H4 (cell line): ENCODE measurements around the gene ZNF366. TPM values are rescaled to one million over a fixed set of nuclear protein-coding genes. Genes with fewer than 3 reads are reported as not detected.

ENCODE experiments used
- DNase-seq: peaks from one replicate; pipeline ENCODE4 v3.0.0-alpha.2; 2015; ENCODE audit warnings: low spot score
- total RNA-seq: library from RNA; depleted of rRNA; stranded (reverse); fragments of >200 nt; shearing (Covaris generic); gene quantifications from 2 replicates; pipeline ENCODE4 v1.2.3, GENCODE V29; 2014; rRNA removed

The ZNF366 gene, protein sequence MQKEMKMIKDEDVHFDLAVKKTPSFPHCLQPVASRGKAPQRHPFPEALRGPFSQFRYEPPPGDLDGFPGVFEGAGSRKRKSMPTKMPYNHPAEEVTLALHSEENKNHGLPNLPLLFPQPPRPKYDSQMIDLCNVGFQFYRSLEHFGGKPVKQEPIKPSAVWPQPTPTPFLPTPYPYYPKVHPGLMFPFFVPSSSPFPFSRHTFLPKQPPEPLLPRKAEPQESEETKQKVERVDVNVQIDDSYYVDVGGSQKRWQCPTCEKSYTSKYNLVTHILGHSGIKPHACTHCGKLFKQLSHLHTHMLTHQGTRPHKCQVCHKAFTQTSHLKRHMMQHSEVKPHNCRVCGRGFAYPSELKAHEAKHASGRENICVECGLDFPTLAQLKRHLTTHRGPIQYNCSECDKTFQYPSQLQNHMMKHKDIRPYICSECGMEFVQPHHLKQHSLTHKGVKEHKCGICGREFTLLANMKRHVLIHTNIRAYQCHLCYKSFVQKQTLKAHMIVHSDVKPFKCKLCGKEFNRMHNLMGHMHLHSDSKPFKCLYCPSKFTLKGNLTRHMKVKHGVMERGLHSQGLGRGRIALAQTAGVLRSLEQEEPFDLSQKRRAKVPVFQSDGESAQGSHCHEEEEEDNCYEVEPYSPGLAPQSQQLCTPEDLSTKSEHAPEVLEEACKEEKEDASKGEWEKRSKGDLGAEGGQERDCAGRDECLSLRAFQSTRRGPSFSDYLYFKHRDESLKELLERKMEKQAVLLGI
- total RNA-seq: 0.35 TPM in 1 of 2 replicates, not detected in the other

DNA sequence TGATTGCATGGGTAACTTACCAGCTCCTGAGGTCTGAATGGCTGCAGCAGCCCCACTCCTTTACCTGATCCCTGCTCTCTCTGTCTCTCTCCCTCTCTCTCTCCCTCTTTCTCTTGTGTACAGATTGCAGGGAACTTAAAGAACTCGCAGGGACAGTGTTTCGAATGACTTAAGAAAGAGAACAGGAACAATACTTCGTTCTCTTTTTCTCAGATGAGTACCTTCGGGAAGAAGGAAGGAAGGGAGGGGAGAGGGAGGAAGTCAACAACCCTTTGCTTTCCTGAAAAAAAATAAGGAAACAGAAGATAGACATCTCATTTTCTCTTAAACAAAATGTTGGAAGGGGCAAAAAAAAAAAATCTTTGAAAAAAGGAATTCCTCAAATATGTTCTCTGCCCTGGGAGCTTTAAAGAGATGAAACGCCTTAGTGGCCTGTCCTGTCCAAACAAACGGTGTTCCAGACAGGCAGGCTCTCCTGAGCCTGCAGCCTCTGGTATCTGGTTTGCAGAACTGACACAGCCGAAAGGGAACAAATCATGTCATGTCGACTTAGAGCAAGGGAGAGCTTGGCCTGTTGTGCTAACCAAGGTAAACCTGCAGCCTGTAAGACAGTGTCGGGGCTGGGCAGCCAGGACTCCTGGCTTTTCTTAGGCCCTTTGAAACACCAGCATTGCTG, at the start of gene ZNF366:
TSS of gene ZNF366 (minus strand) at position 180 of the 676 bp plus-strand sequence. CDS start 45,914 bp downstream, outside the sequence.
- DNase-seq: no peak

DNA sequence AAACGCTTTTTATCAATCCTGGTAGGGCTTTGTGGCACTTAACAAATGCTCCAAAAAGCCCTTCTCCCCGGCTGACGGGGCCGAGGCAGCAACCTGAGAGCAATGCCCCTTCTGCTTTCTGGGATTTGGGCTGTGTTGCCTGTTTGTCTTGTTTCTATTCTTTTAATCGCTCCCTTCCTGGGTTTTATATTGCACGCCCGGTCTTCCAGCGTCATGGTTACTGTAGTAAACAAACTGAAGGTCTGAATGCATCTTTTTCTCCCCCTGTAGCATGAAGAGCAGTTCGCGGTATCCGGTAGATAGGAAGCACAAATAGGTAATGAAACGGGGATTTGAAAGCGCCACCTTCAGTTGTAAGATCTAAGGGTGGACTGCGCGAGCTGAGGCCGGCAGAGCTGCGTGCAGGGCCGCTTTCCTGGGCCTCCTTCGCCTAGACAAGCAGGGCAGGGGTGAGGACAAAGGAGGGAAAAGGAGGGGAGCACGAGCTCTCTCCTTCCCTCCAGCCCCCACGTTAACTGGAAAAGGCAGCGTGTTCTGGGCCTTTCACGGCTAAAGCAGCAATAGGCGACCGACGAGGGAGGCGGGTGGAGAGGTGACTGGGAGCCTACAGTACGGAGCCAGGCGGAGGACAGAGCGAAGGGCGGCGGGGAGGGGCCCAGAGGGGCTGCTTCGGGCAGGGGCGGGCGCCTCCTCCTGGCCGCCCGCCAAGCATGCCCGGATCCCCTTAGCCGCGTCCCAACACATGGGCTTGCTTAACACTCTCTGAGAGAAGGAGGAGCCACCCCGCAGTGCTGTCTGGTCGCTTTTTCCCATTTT, 49.3 kb upstream of the ZNF366 start:
- DNase-seq: peak; percentile 18

DNA sequence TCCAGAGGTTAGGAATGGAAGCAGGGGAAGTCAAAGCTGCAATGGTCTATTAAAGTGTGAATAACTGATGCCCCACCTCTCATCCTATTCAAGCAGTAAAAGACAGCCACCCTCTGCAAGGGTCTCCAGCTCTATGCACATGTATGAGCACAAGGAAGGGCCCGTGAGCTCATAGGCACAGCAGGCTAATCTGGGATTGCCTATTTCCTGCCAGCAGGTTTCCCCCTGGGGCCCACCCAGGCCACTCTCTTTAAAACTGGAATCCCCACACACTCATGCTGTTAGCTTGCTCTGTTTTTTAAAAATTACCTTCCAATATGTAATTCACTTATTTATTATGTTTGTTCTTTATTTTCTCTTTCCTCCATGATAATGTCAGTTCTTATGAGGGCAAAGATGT, 48.7 kb upstream of the ZNF366 start:
- no peak for DNase-seq

DNA sequence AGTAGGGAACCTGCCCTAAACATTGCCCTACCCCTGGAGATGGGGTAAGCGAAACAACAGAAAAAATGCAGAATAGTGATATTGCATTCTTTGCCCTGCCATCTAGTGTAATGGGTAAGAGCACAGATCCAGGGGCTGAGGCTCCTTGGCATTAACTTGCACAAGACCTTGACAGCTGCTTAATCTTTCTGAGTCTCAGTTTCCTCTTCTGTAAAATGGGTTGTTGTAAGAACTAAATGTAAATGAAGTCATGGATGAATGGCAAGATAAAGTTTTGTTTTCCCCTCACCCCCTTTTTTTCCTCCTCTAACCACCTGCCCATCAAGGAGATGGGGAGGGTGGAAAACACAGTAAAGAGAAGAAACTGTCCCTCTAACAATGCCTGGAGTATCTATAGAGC, 47.7 kb upstream of the ZNF366 start:
- DNase-seq: no peak

DNA sequence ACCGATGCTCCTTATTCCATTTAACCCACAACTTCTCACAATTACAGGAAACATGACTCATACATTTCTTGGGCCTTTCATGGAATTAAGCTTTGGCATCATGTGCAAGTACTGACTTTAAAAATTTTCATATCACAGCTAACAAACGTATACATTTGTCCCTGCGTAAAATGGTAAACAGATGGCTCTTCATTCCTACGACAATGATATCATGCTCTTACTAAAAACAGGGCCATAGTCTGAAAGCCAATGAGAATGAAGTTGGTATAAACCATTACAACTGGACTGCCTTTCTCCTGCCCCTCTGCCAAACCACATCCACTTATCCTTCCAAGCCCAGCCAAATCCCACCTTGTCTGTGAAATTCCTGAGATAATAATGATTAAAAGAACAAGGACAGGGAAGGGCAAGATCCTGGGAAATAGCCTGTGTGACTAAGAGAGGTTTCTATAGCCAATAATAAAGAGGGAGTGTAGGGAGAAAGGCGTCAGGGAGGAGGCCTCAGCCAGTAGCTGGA, 44.9 kb upstream of the ZNF366 start:
- DNase-seq: peak; percentile 96

DNA sequence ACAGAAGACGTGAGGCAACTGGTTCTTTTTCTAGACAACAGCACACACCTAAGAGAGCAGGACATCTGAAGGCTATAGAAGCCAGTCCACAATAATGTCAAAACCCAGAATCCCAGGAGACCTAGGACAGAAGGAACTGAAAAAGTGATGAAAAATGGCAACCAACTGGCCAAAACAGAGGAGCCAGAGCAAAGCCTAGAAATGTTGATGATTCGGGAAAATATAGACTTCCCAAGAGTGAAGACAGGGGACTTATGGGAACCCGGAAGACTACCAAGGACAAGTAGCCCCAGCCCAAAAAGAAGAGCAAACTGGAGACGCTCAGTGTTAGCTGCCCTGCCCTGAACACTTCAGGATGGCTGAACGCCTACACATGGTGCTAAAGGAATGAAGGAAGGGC, 43.4 kb upstream of the ZNF366 start:
- no peak for DNase-seq

DNA sequence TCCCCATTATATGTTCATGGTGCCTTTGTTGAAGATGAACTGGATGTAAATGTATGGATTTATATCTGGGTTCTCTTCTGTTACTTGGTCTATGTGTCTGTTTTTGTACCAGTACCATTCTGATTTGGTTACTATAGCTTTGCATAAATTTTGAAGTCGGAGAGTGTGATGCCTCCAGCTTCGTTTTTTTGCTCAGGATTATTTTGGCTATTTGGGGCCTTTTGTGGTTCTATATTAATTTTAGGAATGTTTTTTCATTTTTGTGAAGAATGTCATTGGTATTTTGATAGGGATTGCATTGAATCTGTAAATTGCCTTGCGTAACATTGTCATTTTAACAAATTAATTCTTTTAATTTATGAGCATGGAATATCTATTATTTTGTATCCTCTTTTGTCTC, 36.6 kb upstream of the ZNF366 start:
- no peak for DNase-seq

DNA sequence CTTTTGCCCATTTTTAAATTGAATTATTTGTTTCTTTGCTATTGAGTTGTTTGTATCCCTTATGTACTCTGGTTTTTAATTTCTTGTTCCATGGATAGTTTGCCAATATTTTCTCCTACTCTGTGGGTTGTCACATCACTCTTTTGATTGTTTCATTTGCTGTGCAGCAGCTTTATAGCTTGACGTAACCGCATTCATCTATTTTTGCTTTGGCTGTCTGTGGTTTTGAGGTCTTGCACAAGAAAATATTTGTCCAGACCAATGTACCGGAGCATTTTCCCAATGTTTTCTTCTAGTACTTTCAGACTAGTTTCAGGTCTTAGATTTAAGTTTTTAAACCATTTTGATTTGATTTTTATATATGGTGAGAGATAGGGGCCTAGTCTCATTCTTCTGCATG, 36.2 kb upstream of the ZNF366 start:
- DNase-seq: peak; percentile 56

DNA sequence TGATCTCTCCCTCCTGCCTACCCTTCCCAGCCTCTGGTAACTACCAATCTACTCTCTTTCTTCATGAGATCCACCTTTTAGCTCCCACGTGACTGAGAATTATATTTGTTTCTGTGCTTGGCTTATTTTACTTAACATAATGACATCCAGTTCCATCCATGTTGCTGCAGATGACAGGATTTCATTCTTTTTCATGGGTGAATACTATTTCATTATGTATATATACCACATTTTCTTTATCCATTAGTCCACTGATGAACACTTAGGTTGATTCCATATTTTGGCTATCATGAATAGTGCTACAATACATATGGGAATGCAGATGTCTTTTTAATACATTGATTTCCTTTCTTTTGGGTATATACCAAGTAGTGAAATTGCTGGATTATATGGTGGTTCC, 35.5 kb upstream of the ZNF366 start:
- no peak for DNase-seq

DNA sequence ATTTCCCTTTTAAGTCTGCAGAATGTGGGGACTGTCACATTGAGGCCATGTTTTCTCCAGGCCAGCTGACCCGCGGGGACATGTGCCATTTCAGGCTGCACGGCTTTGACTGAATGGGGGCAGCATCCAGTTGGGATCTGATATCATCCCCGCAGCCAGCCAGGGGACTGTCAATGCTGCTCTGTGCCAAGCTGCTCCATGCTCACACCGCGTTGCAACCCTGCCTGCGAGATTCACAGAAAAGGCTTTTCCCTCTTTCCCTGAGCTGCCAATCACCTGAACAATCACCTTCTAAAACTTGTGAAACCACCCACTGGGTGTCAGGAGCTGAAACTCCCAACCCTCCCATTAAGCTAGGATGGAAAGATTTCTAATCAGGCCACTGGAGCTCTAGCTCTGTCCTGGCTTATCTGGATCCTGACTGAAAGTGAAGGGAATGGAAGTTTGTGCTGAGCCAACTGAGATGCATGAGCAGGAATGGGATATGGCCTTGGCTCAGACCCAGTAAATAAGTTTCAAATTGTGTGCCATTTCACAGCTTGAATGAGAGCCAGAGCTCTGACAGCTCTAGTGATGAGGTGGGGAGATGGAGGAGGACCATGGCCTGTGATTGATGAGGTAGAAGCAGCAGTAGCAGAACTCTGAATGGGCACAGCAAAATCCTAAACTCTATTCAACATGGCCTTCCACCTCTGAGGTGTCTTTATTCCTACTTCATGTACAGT, 34.5 kb upstream of the ZNF366 start:
- no peak for DNase-seq

DNA sequence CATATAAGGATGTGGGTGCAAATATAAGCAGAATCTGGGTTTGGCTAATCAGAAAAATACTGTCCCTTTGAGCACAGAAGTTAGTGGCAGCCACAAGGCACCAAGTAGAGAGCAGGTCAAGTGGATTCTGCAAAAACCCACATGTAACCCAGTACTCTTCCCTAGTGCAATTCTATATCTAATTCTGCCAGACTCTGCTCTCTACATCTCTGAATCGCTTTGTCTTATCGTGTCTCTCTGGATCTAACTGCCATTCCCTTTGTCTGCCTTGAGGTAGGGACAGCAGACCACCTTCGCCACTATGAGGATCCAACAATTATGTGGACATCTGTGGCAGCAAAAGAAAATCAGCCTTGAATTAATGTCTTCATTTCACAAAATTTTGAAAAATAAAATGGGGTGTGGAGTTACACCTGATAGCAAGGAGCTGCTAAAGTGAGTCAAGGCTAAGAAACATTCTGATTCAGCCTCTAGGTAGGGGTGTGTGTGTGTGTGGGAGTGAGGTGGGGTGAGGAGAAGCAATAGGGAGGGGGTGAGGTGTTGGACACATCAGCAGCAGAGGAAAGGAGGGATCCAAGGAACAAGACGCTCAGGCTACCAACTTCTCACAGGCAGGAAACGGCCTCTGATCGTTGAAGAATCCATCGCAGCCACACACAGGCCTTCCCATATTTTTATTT, 33.7 kb upstream of the ZNF366 start:
- DNase-seq: no peak

DNA sequence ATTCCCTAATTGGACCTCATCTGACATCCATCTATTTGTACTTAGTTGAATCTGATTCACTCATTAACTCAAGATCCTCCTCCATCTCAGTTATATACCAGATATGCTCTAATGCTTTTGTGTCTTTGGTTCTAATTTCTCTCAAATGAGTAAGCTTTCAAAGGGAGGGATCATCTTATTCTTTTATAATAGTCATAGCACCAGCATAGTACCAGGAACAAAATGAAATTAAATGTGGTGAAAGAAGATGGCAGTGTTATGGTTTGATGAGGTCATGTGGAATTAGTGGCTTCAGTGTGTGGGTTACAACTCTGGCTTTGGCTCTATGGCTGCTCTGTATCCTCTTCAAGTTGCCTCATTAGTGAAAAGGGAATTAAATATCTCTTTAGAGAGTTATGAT, 32.5 kb upstream of the ZNF366 start:
- no peak for DNase-seq

DNA sequence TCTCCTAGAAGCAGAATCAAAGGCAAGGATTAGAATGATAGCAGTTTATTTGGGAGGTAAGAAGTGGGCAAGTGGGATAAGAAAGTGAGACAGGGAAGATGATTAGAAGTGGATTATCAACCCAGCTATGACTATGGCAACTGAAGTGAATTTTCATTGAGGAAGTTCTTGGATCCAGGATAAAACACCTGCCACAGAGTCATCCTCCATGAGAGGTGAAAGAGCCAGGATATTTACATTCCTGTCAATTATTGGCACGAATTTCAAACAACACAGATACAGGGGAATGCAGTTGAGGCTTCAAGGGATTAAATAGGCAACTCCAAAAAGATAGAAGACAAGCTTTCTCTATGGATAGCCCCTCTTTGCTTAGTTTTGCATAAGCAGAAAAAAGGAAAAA, 31.8 kb upstream of the ZNF366 start:
- no peak for DNase-seq

DNA sequence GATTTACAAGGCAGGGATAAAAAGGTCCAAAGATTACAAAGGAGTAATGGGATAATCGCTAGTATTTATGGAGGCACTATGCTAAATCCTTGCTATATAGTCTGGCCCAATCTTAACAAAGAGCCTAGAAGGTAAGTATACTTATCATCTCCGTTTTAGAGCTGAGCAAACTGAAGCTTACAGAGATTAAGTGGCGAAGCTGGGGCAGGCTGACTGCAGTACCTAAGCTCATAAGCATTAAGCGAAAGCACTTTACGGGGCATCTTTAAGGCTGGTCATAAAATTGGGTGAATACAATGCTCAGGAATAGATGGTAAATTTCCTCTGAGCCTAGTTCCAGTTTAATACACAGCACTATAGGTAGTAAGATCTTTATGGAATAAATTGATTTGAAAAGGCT, 30.0 kb upstream of the ZNF366 start:
- DNase-seq: no peak

DNA sequence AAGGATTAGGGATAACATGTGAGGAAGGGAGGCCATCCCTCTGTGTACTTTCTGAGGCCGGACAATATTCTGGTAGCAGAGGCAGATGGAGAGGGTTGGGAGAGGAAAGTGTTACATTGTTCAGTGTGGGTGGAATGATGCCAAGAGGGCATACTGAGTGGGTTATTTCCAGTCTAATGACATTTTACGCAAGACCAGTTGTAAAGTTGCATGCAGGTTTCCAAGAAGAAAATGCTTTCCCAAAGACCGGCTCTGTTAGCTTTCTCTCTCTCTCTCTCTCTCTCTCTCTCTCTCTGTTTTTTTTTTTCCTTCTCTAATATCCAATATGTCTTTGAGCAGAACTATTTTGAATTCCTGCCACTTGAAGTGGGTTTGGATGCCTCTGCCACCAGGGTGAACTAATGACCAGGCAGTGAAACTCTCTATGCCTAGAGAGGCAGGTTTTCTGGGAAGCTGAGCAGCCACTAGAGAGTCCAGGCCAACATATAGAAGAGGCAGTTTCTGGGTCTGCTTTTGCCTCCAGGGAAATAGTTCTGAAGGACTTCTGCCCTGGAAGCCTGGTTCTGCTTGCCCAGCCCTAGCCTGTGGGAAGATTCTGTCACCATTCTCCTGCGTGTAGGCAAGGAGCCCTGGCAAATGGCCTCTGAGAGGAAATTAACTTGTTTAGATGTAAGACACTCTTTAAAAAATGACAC, 24.4 kb upstream of the ZNF366 start:
- DNase-seq: no peak

DNA sequence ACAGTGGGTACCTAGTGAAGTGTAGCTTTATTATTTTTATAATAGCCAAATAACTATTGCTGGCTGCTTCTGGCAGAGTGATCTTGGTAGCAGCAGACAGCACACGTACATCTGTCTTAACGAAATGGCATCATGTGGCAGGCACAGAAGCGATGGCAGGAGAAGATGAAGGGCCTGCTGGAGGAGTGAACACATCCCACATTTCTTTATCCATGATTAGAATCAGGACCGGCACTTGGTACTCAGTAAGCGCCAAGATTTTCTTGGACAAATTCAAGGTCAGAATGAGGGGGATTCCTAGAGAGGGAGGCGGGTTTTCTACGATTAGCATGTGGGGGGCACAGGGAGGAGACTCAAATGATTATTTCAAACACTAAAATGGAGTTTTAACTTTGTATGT, 23.0 kb upstream of the ZNF366 start:
- DNase-seq: no peak

DNA sequence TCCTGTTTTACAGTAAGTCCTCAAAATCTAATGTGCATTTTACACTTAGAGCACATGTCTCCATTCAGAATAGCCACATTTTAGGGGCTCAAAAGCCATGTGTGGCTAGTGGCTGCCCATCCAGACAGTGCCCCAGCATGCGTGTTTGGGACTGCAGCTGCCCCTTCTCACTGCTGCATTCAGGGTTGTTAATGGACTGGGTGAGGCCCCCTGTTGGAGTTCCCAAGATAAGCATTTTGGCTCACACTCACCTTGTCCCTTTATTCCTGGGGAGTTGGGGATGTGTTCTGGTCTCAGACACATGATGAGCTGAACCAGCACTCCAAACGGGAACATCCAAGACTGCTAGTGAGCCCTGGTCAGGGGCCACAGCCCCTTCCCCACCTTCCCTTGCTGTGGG, 22.2 kb upstream of the ZNF366 start:
- DNase-seq: no peak

DNA sequence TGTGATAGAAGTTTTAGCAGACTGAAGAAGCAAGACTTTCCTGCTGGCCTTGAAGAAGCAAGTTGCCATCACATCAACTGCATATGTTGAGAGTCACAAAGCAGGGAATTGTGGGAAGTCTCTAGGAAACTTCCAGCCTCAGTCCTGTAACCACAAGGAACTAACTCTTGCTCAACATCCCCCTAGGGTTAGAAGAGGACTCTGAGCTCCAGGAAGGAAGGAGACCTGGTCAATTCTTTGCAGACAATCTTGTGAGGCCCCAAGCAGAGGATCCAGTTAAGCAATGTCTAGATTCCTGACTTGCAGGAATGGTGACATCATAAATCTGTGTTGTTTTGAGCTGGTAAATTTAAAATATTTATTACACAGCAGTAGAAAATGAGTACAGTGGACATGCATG, 18.6 kb upstream of the ZNF366 start:
- peak; percentile 55 for DNase-seq

DNA sequence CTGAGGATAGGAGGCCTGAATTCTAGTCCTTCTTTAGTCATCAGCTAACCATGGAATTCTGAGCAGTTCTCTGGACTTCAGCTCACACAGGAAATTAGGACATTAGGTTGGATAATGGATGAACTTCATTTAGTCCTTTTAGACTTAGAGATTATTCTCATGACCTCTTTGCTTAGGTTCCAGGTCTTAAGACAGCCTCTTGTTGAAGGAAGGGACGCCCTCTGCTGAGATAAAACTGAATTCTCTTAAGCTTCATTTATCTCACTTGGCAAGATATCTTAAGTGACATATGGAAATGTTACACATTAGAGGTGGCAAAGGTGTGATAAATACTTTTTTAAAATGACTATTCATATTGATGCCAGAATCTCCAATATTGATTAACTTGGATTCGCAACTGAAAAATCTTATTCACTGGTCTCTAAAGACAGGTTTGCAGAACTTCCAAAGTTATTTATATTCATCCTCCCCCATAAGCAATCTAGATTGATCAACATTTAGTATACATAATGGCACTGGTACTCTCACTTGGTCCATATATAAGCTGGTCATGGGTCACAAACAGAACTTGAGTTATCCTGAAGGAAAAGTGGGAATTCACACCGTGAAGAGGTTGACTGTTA, 16.9 kb upstream of the ZNF366 start:
- peak; percentile 69 for DNase-seq
